Measurements from ENCODE around the gene JADE3. TPM values are rescaled to one million over a fixed set of nuclear protein-coding genes. Genes with fewer than 3 reads are reported as not detected.

Gene JADE3
- polyA plus RNA-seq, 1 experiment, result 5.6 TPM

- no peak for DNase-seq (ENCODE audit: low read depth)
- POLR2A ChIA-PET, result no interaction called here
- Histone ChIP-seq H3K27me3 (ENCODE audit: control insufficient read depth, insufficient read depth, low read length) (no peaks in the 10 kb centered on the region), H3K36me3 (ENCODE audit: control insufficient read depth, insufficient read depth, low read length) (no peaks in the 10 kb centered on the region), H3K4me3 (ENCODE audit: low read depth, low read length) (no peak overlapping the region)
- CTCF ChIA-PET, result no interaction called here
- TF ChIP-seq CTCF (IDR thresholded peaks at IDR 0.05; ENCODE audit: insufficient read depth, low read depth, low read length), result no peak
These were observed 79.4 kb downstream of the JADE3 start for GRCh38 chrX:46991664-46992063.

- ChIA-PET POLR2A (no interaction called here), CTCF (no interaction called here)
- Histone ChIP-seq H3K4me3 (ENCODE audit: low read depth, low read length) (no peak overlapping the region), H3K36me3 (ENCODE audit: control insufficient read depth, insufficient read depth, low read length) (no peaks in the 10 kb centered on the region), H3K27me3 (ENCODE audit: control insufficient read depth, insufficient read depth, low read length) (no peaks in the 10 kb centered on the region)
- TF ChIP-seq CTCF (IDR thresholded peaks at IDR 0.05; ENCODE audit: insufficient read depth, low read depth, low read length), result no peak
- DNase-seq (ENCODE audit: low read depth), result no peak
These were observed 79.8 kb downstream of the JADE3 start for GRCh38 chrX:46992070-46992469.

GRCh38 chrX:46994096-46994495 lies 81.9 kb downstream of the JADE3 start:
- CTCF ChIA-PET, result interaction anchor here (0.7 to 1.7 kb wide), 3 partner anchors 15 to 192 kb away, joined by 3 to 4 read pairs (median 3); no protein-coding TSS in a partner anchor

GRCh38 chrX:47012131-47012530 lies 99.9 kb downstream of the JADE3 start:
- POLR2A ChIA-PET, result no interaction called here
- CTCF ChIA-PET, result no interaction called here
- TF ChIP-seq CTCF (IDR thresholded peaks at IDR 0.05; ENCODE audit: insufficient read depth, low read depth, low read length), result no peak
- H3K4me3 ChIP-seq (ENCODE audit: low read depth, low read length), result no peak overlapping the region
- H3K27me3 ChIP-seq (ENCODE audit: control insufficient read depth, insufficient read depth, low read length), result no peaks in the 10 kb centered on the region
- no peak for DNase-seq (ENCODE audit: low read depth)
- no peaks in the 10 kb centered on the region for H3K36me3 ChIP-seq (ENCODE audit: control insufficient read depth, insufficient read depth, low read length)

More at GRCh38 chrX:46994096-46994495, 81.9 kb downstream of the JADE3 start:
- H3K27me3 ChIP-seq (ENCODE audit: control insufficient read depth, insufficient read depth, low read length), result no peaks in the 10 kb centered on the region
- TF ChIP-seq CTCF (IDR thresholded peaks at IDR 0.05; ENCODE audit: insufficient read depth, low read depth, low read length), result no peak
- H3K4me3 ChIP-seq (ENCODE audit: low read depth, low read length), result no peak overlapping the region
- H3K36me3 ChIP-seq (ENCODE audit: control insufficient read depth, insufficient read depth, low read length), result no peaks in the 10 kb centered on the region
- no peak for DNase-seq (ENCODE audit: low read depth)
- POLR2A ChIA-PET, result no interaction called here

DNA sequence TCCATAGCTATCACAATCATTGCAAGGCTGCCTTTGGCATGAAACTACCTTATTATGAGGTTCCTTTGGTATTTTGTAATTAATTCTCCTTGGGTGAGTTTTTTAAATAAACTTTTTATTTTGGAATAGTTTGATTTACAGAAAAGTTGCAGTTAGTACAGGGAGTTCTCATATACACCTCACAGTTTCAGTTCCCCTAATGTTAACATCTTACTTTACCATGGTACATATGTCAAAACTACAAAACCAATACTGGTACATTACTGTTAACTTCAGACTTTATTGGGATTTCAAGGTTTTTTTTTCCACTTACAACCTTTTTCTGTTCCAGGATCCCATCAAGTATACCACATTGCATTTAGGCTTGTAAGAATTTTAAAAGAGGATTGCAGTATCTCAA lies 114.0 kb downstream of the JADE3 start:
- no peak overlapping the region for H3K4me3 ChIP-seq (ENCODE audit: low read depth, low read length)
- no peak for TF ChIP-seq CTCF (IDR thresholded peaks at IDR 0.05; ENCODE audit: insufficient read depth, low read depth, low read length)
- no peak for DNase-seq (ENCODE audit: low read depth)
- CTCF ChIA-PET, result interaction anchor here (2.4 kb wide), 1 partner anchor 122 kb away, joined by 10 read pairs; no protein-coding TSS in a partner anchor
- POLR2A ChIA-PET, result no interaction called here
- H3K36me3 ChIP-seq (ENCODE audit: control insufficient read depth, insufficient read depth, low read length), result no peaks in the 10 kb centered on the region
- H3K27me3 ChIP-seq (ENCODE audit: control insufficient read depth, insufficient read depth, low read length), result no peaks in the 10 kb centered on the region

Data from BJ (cell line).